CD8-positive, alpha-beta memory T cell (primary cell): ENCODE measurements around the gene CGB7. TPM values are rescaled to one million over a fixed set of nuclear protein-coding genes. Genes with fewer than 3 reads are reported as not detected.
A peak's percentile ranks its signal among the peaks of the same experiment; 100 is the strongest.

Source experiments
- CTCF ChIA-PET: fragments of 350-600 bp; sonication (Branson Sonifier 250); formaldehyde crosslinking; loops from one replicate; lab custom pipeline; 2021; ENCODE audit warnings: antibody characterized with exemption; lab: Charles Lee
- POLR2A ChIA-PET: fragments of 350-600 bp; sonication (Branson Sonifier 250); formaldehyde crosslinking; loops from one replicate; lab custom pipeline; 2021; ENCODE audit warnings: antibody characterized with exemption; lab: Charles Lee
- DNase-seq, 5 donors: peaks; one replicate each; pipeline versions ENCODE4 v3.0.0 to v3.0.0-alpha.2; 2020 to 2022; ENCODE audit warnings: mixed read lengths in 1 of 5
- H3K27ac ChIP-seq: one replicate; pipeline ENCODE4 v1.7.0; 2013; ENCODE audit warnings: low read depth, mild to moderate bottlenecking, low read length, moderate library complexity
- H3K27me3 ChIP-seq: 2 replicates; pipeline ENCODE4 v1.7.0; 2013; ENCODE audit warnings: low read length, mild to moderate bottlenecking; ENCODE audit not compliant: insufficient read depth, poor library complexity, severe bottlenecking
- H3K36me3 ChIP-seq: 2 replicates; pipeline ENCODE4 v1.7.0; 2013; ENCODE audit warnings: mild to moderate bottlenecking, low read length, moderate library complexity; ENCODE audit not compliant: insufficient read depth
- H3K4me1 ChIP-seq: 2 replicates; pipeline ENCODE4 v1.7.0; 2013; ENCODE audit warnings: mild to moderate bottlenecking, low read length, moderate library complexity; ENCODE audit not compliant: insufficient read depth
- H3K4me3 ChIP-seq: 2 replicates; pipeline ENCODE4 v1.7.0; 2013; ENCODE audit warnings: mild to moderate bottlenecking, low read length
- H3K9me3 ChIP-seq: 2 replicates; pipeline ENCODE4 v1.7.0; 2013; ENCODE audit warnings: mild to moderate bottlenecking, low read length
- H3K27ac Mint-ChIP-seq, 8 donors: one replicate each; pipeline ENCODE4 v1.8.0; 2020 to 2021; ENCODE audit warnings: mixed read lengths in 8 of 8, mild to moderate bottlenecking in 6 of 8, inconsistent platforms in 3 of 8, moderate library complexity in 3 of 8
- H3K27me3 Mint-ChIP-seq, 2 donors: one replicate each; pipeline ENCODE4 v1.8.0; 2020 to 2021; ENCODE audit warnings: mixed read lengths in 2 of 2, mild to moderate bottlenecking in 1 of 2, moderate library complexity in 1 of 2
- H3K36me3 Mint-ChIP-seq, 3 donors: one replicate each; pipeline ENCODE4 v1.8.0; 2020 to 2021; ENCODE audit warnings: mixed read lengths in 3 of 3, inconsistent platforms in 1 of 3, mild to moderate bottlenecking in 1 of 3
- H3K4me1 Mint-ChIP-seq, 3 donors: one replicate each; pipeline ENCODE4 v1.8.0; 2020 to 2021; ENCODE audit warnings: mixed read lengths in 3 of 3, inconsistent platforms in 1 of 3, mild to moderate bottlenecking in 1 of 3
- H3K4me3 Mint-ChIP-seq, 7 donors: one replicate each; pipeline ENCODE4 v1.8.0; 2020 to 2021; ENCODE audit warnings: mixed read lengths in 7 of 7, mild to moderate bottlenecking in 6 of 7, moderate library complexity in 4 of 7, inconsistent platforms in 2 of 7
- H3K9me3 Mint-ChIP-seq, 5 donors: one replicate each; pipeline ENCODE4 v1.8.0; 2020 to 2022; ENCODE audit warnings: mixed read lengths in 5 of 5, mild to moderate bottlenecking in 3 of 5, moderate library complexity in 2 of 5, inconsistent platforms in 1 of 5
- polyA plus RNA-seq: library from polyadenylated mRNA; unstranded; fragments of 300-500 nt; fragmentation: Illumina TruSeq; gene quantifications from one replicate; pipeline ENCODE4 v1.2.3, GENCODE V29; 2021
- total RNA-seq, 2 experiments: library from RNA; stranded (reverse); gene quantifications; one replicate each; pipeline ENCODE4 v1.2.3, GENCODE V29; 2021

Gene CGB7
- total and polyA plus RNA-seq, 3 experiments from 2014 or later, result not detected

GRCh38 chr19:49006905-49007304, 50.6 kb downstream of the CGB7 start:
- Histone ChIP-seq H3K4me1 (no peaks in the 10 kb centered on the region), H3K36me3 (peaks cover 7% of the 10 kb centered on the region), H3K9me3 (no peaks in the 10 kb centered on the region), H3K27ac (no peak overlapping the region), H3K27me3 (no peaks in the 10 kb centered on the region), H3K4me3 (no peak overlapping the region)
- Mint-ChIP-seq H3K36me3 (peaks cover 0 to 73% (median 2%) of the 10 kb centered on the region in 3 donors), H3K27me3 (no peaks in the 10 kb centered on the region), H3K9me3 (no peaks in the 10 kb centered on the region), H3K27ac (no peak overlapping the region), H3K4me3 (no peak overlapping the region), H3K4me1 (no peaks in the 10 kb centered on the region)
- POLR2A ChIA-PET, result no interaction called here
- CTCF ChIA-PET, result interaction anchor here (0.8 kb wide), 1 partner anchor 14 kb away, joined by 3 read pairs; the partner anchor contains the start of genes GYS1 and RUVBL2
- no peak for DNase-seq

DNA sequence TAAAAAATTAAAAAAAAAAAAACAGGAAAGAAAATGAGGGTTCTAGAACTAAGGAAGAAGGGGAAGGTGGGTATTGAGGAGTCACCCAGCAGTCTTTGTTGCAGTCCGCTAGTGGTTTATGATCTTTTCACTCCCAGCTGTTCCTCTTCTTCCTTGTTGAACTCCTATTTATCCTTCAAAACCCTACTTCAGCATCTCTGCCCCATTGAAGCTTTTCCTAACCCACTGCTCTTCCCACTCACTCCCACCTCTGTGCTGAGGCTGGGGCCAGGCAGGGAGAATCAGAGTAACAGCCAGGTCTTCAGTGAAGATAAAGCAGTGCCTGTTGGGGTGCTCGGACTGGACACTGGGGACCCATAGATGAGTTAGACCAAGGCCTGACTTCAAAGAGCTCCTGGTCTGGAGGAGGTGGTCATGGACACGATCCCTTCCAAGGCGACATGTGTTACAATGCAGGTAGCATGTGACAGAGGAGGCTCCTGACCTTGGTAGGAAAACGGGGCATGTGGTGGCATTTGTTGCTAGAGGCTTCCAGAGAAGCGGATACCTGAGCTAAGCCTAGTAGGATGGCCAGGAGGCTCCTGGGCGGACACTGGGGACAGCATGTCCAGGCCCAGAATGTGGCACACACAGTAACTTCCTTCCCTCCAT, 52.5 kb downstream of the CGB7 start:
- Mint-ChIP-seq H3K9me3 (no peaks in the 10 kb centered on the region), H3K4me3 (no peak overlapping the region), H3K27ac (peak overlapping the region in 1 of 8 donors; percentile 65), H3K36me3 (peaks cover 0 to 61% (median 0%) of the 10 kb centered on the region in 3 donors), H3K4me1 (no peaks in the 10 kb centered on the region), H3K27me3 (no peaks in the 10 kb centered on the region)
- POLR2A ChIA-PET, result interaction anchor here (0.7 kb wide), 1 partner anchor 12 kb away, joined by 5 read pairs; the partner anchor contains the start of gene GYS1
- no peaks in the 10 kb centered on the region for H3K9me3 ChIP-seq
- H3K4me1 ChIP-seq, result no peaks in the 10 kb centered on the region
- CTCF ChIA-PET, result no interaction called here
- no peak overlapping the region for H3K27ac ChIP-seq
- H3K27me3 ChIP-seq, result no peaks in the 10 kb centered on the region
- no peak for DNase-seq
- no peak overlapping the region for H3K4me3 ChIP-seq
- H3K36me3 ChIP-seq, result peaks cover 7% of the 10 kb centered on the region

Other genes with a start within 250 kb of the CGB7 start
- 10 to 100 TPM; 61.9 to 62.6 TPM for gene BCAT2, start 246.7 kb downstream of the CGB7 start, total RNA-seq
- 31.8 TPM for gene BCAT2, start 246.7 kb downstream of the CGB7 start, polyA plus RNA-seq
- under 1 TPM; 0.18 to 0.37 TPM for gene HSD17B14, start 221.3 kb downstream of the CGB7 start, total RNA-seq
- gene HSD17B14, start 221.3 kb downstream of the CGB7 start, polyA plus RNA-seq, result 1.1 TPM
- gene PLEKHA4, start 189.1 kb downstream of the CGB7 start, total RNA-seq, result 1 to 10 TPM; 2.5 to 4.1 TPM
- 2.7 TPM for gene PLEKHA4, start 189.1 kb downstream of the CGB7 start, polyA plus RNA-seq
- gene PPP1R15A, start 185.3 kb downstream of the CGB7 start, total RNA-seq, result 10 to 100 TPM; 67.1 to 69.3 TPM
- 159 TPM for gene PPP1R15A, start 185.3 kb downstream of the CGB7 start, polyA plus RNA-seq
- gene TULP2, start 159.0 kb downstream of the CGB7 start, total RNA-seq, result not detected
- not detected for gene TULP2, start 159.0 kb downstream of the CGB7 start, polyA plus RNA-seq
- gene NUCB1, start 157.4 kb downstream of the CGB7 start, total RNA-seq, result 10 to 100 TPM; 86.8 to 93.3 TPM
- 147 TPM for gene NUCB1, start 157.4 kb downstream of the CGB7 start, polyA plus RNA-seq
- gene DHDH, start 124.0 kb downstream of the CGB7 start, total RNA-seq, result under 1 TPM; 0.42 to 0.53 TPM
- gene DHDH, start 124.0 kb downstream of the CGB7 start, polyA plus RNA-seq, result 0.31 TPM
- 100 to 1,000 TPM; 315 to 331 TPM for gene BAX, start 102.9 kb downstream of the CGB7 start, total RNA-seq
- gene BAX, start 102.9 kb downstream of the CGB7 start, polyA plus RNA-seq, result 79.5 TPM
- gene FTL, start 92.4 kb downstream of the CGB7 start, total RNA-seq, result 1,000 to 10,000 TPM; 1,478 to 1,489 TPM
- 4,521 TPM for gene FTL, start 92.4 kb downstream of the CGB7 start, polyA plus RNA-seq
- gene GYS1, start 64.4 kb downstream of the CGB7 start, total RNA-seq, result 10 to 100 TPM; 38.2 to 38.9 TPM
- 31.5 TPM for gene GYS1, start 64.4 kb downstream of the CGB7 start, polyA plus RNA-seq
- 100 to 1,000 TPM; 147 to 159 TPM for gene RUVBL2, start 63.9 kb downstream of the CGB7 start, total RNA-seq
- gene RUVBL2, start 63.9 kb downstream of the CGB7 start, polyA plus RNA-seq, result 67.9 TPM
- not detected for gene LHB, start 40.7 kb downstream of the CGB7 start, total RNA-seq
- gene LHB, start 40.7 kb downstream of the CGB7 start, polyA plus RNA-seq, result not detected
- not detected for gene CGB3, start 33.4 kb downstream of the CGB7 start, total RNA-seq
- not detected for gene CGB3, start 33.4 kb downstream of the CGB7 start, polyA plus RNA-seq
- not detected for gene CGB2, start 25.9 kb downstream of the CGB7 start, total RNA-seq
- gene CGB2, start 25.9 kb downstream of the CGB7 start, polyA plus RNA-seq, result not detected
- gene CGB1, start 20.9 kb downstream of the CGB7 start, total RNA-seq, result not detected
- not detected for gene CGB1, start 20.9 kb downstream of the CGB7 start, polyA plus RNA-seq
- not detected for gene CGB5, start 13.9 kb downstream of the CGB7 start, total RNA-seq
- gene CGB5, start 13.9 kb downstream of the CGB7 start, polyA plus RNA-seq, result not detected
- gene CGB8, start 8.6 kb downstream of the CGB7 start, total RNA-seq, result not detected
- not detected for gene CGB8, start 8.6 kb downstream of the CGB7 start, polyA plus RNA-seq
- gene NTF4, start 7.1 kb upstream of the CGB7 start, total RNA-seq, result not detected
- gene NTF4, start 7.1 kb upstream of the CGB7 start, polyA plus RNA-seq, result not detected
- gene KCNA7, start 14.9 kb upstream of the CGB7 start, total RNA-seq, result not detected
- gene KCNA7, start 14.9 kb upstream of the CGB7 start, polyA plus RNA-seq, result not detected
- gene SNRNP70, start 27.7 kb upstream of the CGB7 start, total RNA-seq, result 100 to 1,000 TPM; 210 to 221 TPM
- 66.2 TPM for gene SNRNP70, start 27.7 kb upstream of the CGB7 start, polyA plus RNA-seq
- 1 to 10 TPM; 4.0 to 5.1 TPM for gene LIN7B, start 56.6 kb upstream of the CGB7 start, total RNA-seq
- 8.1 TPM for gene LIN7B, start 56.6 kb upstream of the CGB7 start, polyA plus RNA-seq
- gene C19orf73, start 61.4 kb upstream of the CGB7 start, total RNA-seq, result 1 to 10 TPM; 1.4 to 2.5 TPM
- gene C19orf73, start 61.4 kb upstream of the CGB7 start, polyA plus RNA-seq, result 3.1 TPM
- gene PPFIA3, start 61.8 kb upstream of the CGB7 start, total RNA-seq, result 1 to 10 TPM; 3.2 to 3.3 TPM
- 0.56 TPM for gene PPFIA3, start 61.8 kb upstream of the CGB7 start, polyA plus RNA-seq
- not detected for gene HRC, start 97.6 kb upstream of the CGB7 start, total RNA-seq
- gene HRC, start 97.6 kb upstream of the CGB7 start, polyA plus RNA-seq, result not detected
- gene TRPM4, start 100.0 kb upstream of the CGB7 start, total RNA-seq, result not detected
- not detected for gene TRPM4, start 100.0 kb upstream of the CGB7 start, polyA plus RNA-seq